Stimulated activated CD8-positive, alpha-beta memory T cell treated with anti-CD3 and anti-CD28 coated beads, Interleukin-15, amount 100 ng/mL, for 48 hours (primary cell): ENCODE measurements around the gene MYOF.
"Not testable (repeated sequence)": the region's sequence is repeated elsewhere in the genome, so short reads cannot be mapped to it uniquely, and the experiment has no call there.

Experiments used
- DNase-seq, 2 donors: peaks; one replicate each; pipeline ENCODE4 v3.0.0-alpha.2; 2020; ENCODE audit warnings: low read depth in 2 of 2

Gene MYOF

DNA sequence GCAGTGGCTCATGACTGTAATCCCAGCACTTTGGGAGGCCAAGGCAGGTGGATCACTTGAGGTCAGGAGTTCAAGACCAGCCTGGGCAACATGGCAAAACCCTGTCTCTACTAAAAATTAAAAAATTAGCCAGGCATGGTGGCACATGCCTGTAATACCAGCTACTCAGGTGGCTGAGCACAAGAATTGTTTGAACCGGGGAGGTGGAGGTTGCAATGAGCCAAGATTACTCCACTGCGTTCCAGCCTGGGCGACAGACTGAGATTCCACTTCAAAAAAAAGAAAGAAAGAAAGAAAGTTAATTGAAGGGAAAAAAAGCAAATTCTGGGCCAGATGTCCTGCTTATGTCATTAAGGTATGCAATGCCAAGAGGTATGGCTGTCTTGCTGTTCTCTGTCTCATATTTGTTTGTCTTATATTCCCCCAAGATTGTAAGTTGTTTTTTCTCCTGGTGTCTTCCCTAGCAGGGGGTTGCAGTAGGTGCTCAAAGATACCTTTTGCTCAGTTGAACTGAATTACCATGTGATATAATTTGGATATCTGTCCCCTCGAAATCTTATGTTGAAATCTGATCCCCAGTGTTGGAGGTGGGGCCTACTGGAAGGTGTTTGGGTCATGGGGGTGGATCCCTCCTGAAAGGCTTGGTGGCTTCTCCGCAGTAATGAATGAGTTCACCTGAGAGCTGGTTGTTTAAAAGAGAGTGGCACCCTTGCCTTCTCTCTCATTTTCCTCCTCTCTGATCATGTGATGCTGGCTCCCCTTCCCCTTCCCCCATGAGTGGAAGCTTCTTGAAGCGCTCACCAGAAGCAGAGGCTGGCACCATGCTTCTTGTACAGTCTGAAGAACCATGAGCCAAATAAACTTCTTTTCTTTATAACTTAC lies 60.9 kb downstream of the MYOF start:
- DNase-seq = no peak

DNA sequence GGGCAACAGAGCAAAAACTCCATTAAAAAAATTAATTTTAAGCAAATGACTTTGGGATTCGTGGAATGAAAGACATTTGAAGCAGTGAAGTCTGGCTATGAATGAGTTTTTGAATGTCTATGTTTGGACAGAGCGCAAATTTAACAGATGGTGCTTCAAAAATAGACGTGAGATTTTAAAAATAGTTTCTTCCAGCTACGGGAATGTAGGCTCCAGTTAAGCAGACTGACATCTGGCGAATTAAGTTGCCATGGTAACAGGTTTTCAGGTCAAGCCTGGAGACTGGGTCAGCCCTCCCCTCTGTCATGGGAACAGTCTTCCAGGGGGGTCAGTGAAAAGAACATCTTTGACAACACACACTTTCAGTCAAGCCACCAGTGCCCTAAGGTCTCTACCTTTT lies 62.0 kb downstream of the MYOF start:
- DNase-seq = no peak

DNA sequence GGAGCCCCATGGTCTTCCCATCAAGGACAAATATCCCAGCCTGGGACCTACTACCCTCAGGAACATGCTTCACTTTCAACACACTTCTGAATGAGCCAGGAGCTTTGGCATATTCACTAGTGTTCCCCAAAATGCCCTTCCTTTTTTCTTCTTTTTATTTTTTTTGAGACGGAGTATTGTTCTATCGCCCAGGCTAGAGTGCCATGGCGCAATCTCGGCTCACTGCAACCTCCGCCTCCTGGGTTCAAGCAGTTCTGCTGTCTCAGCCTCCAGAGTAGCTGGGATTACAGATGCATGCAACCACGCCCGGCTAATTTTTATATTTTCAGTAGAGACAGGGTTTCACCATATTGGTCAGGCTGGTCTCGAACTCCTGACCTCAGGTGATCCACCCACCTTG lies 63.1 kb downstream of the MYOF start:
- not testable (repeated sequence) for DNase-seq

DNA sequence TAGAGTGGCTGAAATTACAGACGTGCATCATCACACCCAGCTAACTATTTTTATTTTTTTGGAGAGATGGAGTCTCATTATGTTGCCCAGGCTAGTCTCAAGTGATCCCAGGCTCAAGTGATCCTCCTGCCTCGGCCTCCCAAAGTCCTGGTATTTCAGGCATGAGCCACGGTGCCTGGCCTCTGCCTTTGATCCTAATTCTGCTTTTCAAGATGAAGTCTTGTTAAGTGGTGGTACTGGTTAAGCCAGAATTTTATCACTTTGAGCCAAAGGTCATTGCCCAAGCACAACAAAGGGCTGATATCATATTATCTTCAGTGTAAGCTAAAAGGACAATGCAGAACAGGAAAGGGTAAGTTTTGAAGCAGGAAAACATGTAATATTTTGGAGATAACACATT lies 64.2 kb downstream of the MYOF start:
- no peak for DNase-seq

DNA sequence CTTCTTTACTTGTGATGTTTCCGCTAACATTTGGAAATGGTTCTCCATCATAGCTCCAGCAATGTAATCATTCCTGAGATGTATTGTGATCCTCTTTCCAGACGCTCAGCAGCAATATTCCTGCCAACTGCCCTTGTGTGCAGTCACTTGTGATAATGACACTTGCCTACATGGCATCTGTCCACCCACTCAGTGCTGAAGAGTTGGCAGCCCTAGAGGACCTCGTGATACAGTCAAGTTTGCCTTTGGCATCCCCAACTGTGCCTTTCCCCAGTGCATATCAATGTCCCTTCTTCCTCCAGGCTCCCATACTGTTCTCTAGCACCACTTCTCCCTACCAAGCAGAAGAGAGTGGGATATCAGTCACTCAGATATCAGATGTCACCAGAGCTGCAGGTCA lies 64.9 kb downstream of the MYOF start:
- DNase-seq = no peak

DNA sequence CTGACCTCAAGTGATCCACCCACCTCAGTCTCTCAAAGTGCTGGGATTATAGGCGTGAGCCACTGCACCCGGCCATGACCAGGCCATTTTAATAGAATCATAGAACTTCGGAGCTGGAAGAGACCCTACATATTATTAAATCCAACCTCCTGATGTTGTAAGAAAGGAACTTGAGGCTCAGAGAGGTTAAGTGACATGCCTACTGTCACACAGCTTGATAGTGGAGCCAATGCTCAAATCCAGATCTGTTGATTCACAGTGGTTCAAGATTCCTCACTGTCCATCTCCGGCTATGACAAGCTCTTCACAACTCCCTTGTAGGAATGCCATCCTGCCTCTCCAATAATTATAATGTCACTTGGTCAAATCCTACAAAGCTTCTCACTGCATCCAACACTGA lies 65.3 kb downstream of the MYOF start:
- no peak for DNase-seq

DNA sequence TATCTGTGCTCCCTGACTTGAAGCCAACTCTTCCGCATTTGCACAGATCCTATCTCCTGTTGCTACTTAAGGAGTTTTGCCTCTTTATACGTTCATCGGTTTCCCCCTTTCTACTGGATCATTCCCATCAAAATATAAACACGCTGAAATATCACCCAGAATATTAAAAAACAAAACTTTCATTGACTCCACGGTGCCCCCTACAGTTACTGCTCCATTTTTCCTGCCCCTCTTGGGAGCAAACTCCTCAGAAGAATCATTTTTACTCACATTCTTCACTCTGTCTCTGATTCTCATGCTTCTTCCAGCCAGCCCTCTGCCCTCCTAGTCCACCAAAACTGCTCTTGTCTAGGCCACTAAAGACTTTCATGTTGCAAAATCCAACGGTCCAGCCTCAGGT lies 66.4 kb downstream of the MYOF start:
- DNase-seq = no peak

DNA sequence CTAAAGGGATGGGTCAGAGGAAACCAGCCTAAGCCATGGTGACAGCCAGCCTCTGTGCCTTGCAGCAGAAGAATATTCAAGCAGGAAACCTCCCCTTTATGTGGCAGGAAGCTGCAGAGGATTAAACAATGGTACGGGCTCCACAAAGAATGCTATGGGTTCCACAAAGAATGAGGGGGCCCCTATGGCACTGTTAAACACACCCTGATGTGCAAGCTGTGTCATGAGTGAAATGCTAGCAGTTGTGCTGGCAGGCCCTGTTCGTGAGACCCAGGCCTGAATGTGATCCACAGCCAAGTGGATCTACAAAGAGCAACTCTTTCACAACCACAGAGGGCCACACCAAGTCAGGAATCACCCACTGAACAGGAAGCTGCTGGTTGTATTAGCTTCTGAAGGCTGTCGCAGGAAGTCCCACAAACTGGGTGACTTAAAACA lies 68.9 kb downstream of the MYOF start:
- DNase-seq = no peak

DNA sequence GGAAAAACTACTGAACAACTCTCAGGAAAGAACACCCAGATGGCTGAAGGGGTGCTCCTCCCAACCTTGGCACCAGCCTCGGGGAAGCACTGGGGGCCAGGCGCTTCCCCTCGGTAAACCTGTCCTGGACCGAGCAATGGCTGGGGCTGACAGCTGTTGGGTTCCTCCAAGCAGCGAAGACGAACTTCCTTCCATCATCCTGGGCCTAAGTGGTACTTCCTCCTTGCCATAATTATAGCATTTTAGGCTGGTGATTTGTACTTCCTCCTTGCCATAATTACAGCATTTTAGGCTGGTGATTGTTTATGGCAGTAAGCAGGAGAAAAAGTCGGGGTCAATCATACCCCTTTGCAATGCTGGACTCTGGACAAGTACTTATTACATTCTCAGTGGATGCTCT lies 69.3 kb downstream of the MYOF start:
- DNase-seq = no peak

DNA sequence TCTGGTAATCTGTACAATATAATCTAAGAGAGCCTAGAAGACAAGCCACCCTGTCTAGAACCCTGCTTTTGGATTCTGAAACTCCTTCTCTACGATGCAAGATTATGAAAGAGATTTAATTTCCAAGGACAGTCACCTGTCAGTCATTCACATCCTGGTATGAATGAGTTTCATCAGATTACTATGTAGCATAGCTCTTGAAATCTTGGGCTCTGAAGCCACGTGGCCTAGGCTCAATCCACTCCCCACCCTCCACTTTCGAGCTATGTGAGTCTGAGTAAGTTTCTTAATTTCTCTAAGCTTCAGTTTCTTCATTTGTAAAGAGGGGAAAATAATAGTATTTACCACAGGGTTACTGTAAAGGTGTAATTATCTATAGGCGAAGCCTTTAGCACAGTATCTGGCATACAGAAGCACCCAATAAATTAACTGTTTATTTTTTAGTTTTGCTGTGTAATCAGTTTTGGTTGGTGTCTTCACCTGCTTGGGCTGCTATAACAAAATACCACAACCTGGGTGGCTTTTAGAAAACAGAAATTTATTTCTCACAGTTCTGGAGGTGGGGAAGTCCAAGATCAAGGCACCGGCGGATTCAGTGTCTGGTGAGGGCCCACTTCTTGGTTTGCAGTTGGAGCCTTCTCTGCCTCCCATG lies 71.3 kb downstream of the MYOF start:
- DNase-seq = no peak

DNA sequence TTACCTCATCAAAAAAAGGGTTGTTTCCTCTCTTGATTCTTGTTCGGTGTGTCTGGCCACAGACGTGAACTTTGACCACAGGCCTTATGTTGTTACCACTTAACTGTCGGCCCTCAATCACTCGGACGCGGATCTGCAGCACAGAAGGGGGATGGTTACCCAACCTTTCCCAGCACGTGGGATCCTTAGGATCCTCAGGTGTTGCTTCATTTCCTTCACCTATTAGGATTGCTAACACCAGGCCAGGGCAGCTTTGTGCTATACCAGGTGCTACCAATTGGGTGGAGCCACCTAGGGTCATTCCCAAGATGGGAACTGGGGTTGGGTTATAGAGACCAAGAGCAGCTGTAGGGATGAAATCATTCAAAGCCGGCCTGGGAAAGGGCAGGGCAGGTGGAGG lies 73.4 kb downstream of the MYOF start:
- DNase-seq = no peak

DNA sequence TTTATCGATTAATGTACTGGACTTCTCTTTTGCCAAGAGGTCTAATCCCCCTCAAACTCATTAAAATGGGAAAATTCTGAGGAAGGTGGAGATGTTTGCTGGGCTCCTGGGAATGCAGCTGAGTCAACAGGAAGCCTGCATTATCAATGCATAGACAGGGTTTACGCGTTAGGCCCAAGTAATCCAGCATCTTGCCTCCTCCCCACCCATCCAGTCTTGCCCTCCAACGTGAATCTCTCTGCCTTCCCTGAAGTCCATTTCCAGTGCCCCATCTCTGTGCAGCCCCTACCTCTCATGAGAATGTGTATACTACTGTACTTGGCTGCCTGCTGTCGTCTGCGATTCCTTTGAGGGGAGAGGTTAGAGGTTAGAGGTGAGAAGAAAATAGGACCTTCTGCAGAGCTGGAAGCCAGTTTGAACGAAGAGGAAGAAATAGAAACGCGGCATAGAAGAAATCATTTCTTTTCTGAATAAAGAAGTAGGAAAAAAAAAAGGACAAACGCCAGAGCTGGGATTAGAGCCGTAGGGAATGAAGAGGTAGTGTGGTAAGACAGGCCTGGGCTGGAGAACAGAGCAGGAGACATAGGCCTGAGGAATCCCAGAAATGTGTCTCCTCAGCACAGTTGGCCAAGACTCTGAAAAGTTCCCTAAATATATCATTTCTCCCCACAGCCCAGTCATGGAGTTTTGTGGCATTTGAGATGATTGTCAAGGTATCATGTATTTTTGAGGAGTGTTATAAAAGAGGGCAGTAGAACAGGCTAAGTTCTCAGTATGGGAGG lies 75.6 kb downstream of the MYOF start:
- DNase-seq = no peak

DNA sequence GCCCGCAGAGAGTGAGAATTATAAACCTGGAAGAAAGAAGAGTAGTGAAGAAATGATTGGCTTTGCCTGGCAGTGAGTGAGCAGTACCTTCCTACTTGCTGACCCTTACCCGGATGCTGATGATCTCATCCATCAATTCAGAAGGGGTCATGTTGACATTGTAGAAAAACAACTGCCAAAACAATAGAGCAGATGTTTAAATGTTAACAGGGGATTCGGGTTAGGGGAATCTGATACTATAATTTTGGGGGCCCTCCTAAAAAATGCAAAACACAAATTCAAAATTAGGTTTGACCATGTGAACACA lies 78.1 kb downstream of the MYOF start:
- DNase-seq = no peak

DNA sequence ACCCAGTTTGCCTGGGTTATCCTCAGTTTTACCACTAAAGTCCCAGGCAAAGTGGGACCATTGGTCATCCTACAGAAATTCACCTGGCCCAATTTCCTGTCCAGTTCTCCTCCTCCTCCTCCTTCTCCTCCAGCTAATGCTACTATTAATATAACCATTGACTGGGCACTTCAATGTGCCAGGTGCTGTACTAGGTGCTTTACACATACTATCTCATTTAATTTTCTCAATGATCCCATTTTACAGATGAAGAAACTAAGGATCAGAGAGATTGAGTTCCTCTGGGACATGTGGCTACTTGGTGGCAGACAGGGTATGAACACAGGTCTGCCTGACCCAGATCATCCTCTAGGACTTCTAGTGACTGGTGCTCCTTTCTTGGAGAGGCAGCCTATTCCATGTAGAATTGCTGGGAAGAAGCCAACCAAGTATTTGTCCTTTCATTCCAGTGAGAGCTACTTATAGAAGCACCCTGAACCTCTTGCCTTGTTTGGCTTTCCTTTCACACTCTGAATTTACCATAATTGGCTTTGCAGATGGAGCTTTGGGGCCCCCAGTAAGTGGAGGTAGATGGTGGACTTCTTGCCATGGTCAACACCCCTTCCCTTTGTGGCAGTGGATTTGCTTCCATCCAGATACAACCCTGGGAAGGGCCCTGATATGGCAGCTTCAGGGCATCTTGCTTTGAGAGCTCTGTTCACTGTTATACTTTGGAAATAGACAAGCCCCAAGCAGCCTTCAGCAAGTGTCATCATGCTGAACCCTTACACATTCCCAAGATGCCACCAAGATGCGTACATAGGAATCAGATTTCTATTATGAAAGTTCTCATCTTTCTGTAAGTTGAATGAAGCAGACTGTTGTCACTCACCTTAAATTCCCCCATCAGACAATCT lies 78.7 kb downstream of the MYOF start:
- DNase-seq = no peak

DNA sequence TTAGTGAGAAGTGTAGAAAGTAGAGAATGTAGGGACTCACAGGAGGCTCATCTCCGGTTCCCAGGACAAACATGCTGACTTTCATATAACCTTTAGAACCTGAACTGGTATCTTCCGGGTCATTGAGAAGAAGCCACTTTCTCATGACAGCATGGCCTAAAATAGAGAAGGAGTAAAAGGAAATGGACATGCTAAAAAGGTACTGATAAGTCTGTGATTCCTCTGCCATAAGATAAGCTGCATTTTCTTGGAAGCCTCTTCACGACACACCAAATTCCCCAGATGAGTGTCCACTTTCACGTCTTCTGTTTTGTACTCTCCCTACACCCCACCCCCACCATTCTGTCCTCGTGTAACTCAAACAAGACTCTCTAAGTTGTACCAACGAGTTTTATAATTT lies 79.9 kb downstream of the MYOF start:
- no peak for DNase-seq

DNA sequence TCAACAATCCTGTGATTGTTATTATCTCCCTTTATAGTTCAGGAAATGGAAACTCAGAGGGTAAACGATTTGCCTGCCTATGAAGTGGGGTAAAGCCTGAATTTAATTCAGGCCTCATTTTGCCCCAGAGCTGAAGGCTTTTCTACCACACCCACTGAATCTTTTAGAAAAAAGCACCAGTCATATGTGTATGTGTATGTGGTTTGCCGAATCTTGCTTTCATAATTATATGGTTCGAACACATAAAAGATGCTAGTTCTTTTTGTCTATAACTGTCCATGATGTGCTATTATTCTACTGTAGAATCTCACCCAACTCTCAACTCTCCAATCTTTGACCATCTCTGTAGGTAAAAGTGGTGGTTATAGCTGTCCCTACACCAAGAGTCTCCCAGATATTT lies 83.6 kb downstream of the MYOF start:
- DNase-seq = no peak

DNA sequence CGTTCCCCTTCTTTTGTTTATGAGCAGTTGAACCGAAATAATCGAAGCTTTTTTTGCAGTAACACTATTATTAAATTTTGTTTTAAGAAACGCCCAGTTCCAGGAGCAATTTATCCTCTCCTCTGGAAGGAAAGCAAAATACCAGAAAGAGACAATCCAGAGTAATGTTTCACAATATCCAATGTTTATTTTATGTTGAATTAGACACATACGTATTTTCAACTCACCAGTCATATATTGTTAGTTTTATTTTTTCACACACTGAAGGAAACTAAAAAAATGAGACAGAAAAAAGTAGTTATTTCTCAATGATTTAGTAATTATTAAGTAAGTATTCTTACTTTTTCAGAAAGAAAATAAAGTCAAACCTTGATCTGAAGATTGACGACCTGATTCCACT lies 85.1 kb downstream of the MYOF start:
- no peak for DNase-seq

DNA sequence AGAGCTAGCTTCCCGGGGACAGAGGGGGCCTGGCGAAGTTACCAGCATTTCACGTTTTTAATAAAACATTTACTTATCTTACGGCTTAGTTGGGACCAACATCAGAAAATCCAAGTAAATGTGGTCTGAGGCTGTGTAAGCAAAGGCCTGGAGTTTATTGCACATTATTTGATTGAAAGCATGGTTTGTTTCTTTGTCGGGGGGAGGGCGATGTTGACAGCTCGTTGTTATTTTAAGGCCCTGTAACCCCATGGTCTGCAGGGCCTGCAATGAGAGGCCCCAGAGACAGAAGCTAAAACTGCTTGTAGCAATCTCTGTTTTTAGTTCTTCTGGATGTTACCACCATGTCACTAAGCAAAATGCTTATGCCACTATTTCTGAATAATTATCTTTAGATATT lies 88.9 kb downstream of the MYOF start:
- no peak for DNase-seq

DNA sequence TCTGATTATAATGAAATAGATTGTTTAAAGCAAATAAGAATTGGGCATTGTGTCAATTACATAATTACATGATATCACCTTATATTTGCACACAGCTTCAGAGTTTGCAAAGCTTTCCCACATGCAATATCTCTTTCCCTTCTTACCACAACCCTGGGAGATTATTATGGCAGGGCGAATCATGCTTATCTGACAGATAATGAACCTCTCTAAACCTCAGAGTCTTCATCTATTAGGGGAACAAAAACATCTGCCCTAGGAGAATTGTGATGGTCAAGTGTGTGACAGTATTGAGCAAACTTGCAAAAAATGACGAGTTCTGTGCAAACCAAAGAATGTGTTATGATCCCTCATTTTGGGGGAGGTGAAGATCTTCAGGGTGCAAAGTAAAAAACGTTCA lies 90.0 kb downstream of the MYOF start:
- no peak for DNase-seq

DNA sequence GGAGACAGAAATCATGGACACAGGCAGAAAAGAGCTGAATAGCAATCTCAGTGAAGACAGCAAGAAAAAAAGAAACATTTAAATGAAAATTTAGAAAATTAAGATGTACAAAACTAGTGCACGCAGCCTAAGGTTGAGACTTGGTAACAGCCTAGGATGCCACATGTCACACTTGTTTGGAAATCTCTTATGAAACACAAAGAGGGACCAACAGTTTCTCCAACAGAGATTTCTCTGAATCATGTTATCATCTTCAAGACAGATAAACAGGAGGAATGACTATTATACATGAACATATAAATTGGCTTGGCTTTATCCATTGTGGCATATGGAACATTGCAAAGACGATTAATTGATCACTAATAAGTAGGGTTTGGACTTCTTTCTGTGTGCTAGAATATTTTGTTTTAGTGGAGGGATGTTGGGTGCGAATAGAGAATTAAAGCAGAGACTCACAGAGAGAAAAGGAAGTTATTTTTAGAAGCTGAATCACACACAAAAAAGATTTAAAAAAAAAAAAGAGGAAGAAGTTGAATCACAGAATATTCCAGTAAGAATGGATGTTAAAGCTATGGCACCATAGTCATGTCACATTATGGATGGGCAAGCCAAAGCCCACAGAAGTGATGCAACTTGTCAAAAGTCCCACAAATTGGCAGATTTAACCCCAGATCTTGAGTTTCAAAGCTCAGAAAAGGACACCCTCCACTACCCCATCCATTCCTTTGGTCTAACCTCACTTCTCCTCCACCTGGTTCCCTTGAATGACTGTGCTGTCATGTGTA lies 91.6 kb downstream of the MYOF start:
- DNase-seq = no peak
